Prostate gland (tissue), 2 donors: Measurements from ENCODE around the gene MFSD6. TPM values are rescaled to one million over a fixed set of nuclear protein-coding genes. Genes with fewer than 3 reads are reported as not detected.
"Not testable (repeated sequence)": the region's sequence is repeated elsewhere in the genome, so short reads cannot be mapped to it uniquely, and the experiment has no call there.

Source experiments
- DNase-seq: peaks from one replicate; pipeline ENCODE4 v3.0.0-alpha.2; 2019; ENCODE audit warnings: low spot score
- H3K27ac ChIP-seq, 2 donors: fragments of 200-600 bp; sonication (generic); 2 replicates each; pipeline ENCODE4 v1.5.1; 2017 to 2019
- H3K27me3 ChIP-seq: fragments of 200-600 bp; sonication (generic); replicated peaks from 2 replicates; pipeline ENCODE4 v1.5.1; 2019; ENCODE audit not compliant: insufficient read depth
- H3K36me3 ChIP-seq, 2 donors: fragments of 200-600 bp; sonication (generic); 1 replicate in 1 of 2; 2 replicates in 1 of 2; pipeline versions ENCODE4 v1.5.1 to v1.8.1; 2017 to 2019
- H3K4me1 ChIP-seq: fragments of 200-600 bp; sonication (generic); replicated peaks from 2 replicates; pipeline ENCODE4 v1.5.1; 2019
- H3K4me3 ChIP-seq, 2 donors: fragments of 200-600 bp; sonication (generic); 2 replicates each; pipeline ENCODE4 v1.5.1; 2017 to 2019
- H3K9me3 ChIP-seq: fragments of 200-600 bp; sonication (generic); 2 replicates; pipeline ENCODE4 v1.5.1; 2017
- POLR2A ChIP-seq: fragments of 450-650 bp; IDR thresholded peaks from one replicate; pipeline ENCODE4 v1.6.1; 2016; ENCODE audit warnings: antibody characterized with exemption, mild to moderate bottlenecking
- POLR2AphosphoS5 ChIP-seq: sonication (generic); formaldehyde crosslinking; IDR thresholded peaks from one replicate; pipeline ENCODE4 v1.6.1; 2017; ENCODE audit warnings: antibody characterized with exemption
- WGBS: methylation state at CpG from one replicate; pipeline ENCODE4 v1.1.5; 2018; 5-methylcytosine and 5-hydroxymethylcytosine counted together
- intact Hi-C: fragments of 100-400 bp; cut with DNase I; formaldehyde crosslinking; loops from one replicate; pipeline ENCODE4 v1.14.2; 2022
- total RNA-seq, 2 donors: library from RNA; depleted of rRNA; stranded (reverse); fragments of >200 nt; gene quantifications; one replicate each; pipeline ENCODE4 v1.1.0, GENCODE V29; 2016
- TF ChIP-seq, protein P1 (sequence below), 4 experiments: fragments of 200-600 bp in 2 of 4; fragments of 450-650 bp in 2 of 4; sonication (generic) in 2 of 4; IDR thresholded peaks; 1 replicate in 3 of 4; 2 replicates in 1 of 4; pipeline ENCODE4 v1.5.1; 2016 to 2019; ENCODE audit warnings: antibody characterized with exemption in 4 of 4, mild to moderate bottlenecking in 2 of 4, moderate library complexity in 2 of 4

MFSD6 gene
- total RNA-seq, 2 donors from 2014 or later: 89.1 to 114 TPM

DNA sequence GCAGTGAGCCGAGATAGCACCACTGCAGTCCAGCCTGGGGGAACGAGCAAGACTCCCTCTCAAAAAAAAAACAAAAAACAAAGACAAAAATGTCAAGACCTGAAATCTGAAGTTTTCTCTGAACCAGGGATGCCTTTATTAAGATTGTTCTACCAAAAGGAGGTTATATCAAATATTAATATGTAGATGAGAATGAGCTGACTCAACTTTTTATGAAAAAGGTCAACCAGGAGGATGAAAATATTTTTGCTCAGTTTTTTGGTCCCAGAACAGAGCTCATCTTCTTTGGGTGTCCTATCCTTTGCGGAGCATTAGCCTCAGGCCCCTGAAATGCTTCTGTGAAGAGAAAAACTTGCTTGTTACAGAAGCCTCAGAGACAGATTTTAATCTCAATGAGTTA, 82.3 kb downstream of the MFSD6 start:
- H3K27ac ChIP-seq: no peak overlapping the region

DNA sequence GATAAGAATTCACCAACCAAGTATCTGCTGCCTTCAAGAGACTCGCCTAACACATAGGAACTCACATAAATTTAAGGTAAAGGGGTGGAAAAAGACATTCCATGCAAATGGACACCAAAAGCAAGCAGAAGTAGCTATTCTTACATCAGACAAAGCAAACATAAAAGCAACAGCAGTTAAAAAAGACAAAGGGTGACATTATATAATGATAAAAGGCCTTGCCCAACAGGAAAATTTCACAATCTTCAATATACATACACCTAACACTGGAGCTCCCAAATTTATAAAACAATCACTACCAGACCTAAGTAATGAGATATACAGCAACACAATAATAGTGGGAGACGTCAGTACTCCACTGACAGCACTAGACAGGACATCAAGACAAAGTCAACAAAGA, 84.9 kb downstream of the MFSD6 start:
- no peaks in the 10 kb centered on the region for H3K9me3 ChIP-seq
- H3K36me3 ChIP-seq: no peaks in the 10 kb centered on the region
- DNase-seq: no peak
- no peaks in the 10 kb centered on the region for H3K4me1 ChIP-seq
- H3K4me3 ChIP-seq: no peak overlapping the region
- H3K27me3 ChIP-seq: no peaks in the 10 kb centered on the region
- no peak overlapping the region for H3K27ac ChIP-seq
- TF ChIP-seq POLR2AphosphoS5 (no peak), POLR2A (no peak)
- TF ChIP-seq, protein P1, sequence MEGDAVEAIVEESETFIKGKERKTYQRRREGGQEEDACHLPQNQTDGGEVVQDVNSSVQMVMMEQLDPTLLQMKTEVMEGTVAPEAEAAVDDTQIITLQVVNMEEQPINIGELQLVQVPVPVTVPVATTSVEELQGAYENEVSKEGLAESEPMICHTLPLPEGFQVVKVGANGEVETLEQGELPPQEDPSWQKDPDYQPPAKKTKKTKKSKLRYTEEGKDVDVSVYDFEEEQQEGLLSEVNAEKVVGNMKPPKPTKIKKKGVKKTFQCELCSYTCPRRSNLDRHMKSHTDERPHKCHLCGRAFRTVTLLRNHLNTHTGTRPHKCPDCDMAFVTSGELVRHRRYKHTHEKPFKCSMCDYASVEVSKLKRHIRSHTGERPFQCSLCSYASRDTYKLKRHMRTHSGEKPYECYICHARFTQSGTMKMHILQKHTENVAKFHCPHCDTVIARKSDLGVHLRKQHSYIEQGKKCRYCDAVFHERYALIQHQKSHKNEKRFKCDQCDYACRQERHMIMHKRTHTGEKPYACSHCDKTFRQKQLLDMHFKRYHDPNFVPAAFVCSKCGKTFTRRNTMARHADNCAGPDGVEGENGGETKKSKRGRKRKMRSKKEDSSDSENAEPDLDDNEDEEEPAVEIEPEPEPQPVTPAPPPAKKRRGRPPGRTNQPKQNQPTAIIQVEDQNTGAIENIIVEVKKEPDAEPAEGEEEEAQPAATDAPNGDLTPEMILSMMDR (IDR thresholded peaks at IDR 0.05): no peak
- intact Hi-C loops: no loop called here
- 82% methylated on average over 2 of the region's 2 CpGs for WGBS

More for the DNA sequence above, 82.3 kb downstream of the MFSD6 start:
- 89% methylated on average over 3 of the region's 3 CpGs for WGBS
- H3K4me1 ChIP-seq: peaks cover 4% of the 10 kb centered on the region
- no peaks in the 10 kb centered on the region for H3K27me3 ChIP-seq
- H3K4me3 ChIP-seq: no peak overlapping the region
- no peaks in the 10 kb centered on the region for H3K36me3 ChIP-seq
- DNase-seq: no peak
- intact Hi-C loops: no loop called here
- TF ChIP-seq POLR2AphosphoS5 (no peak), POLR2A (no peak)
- TF ChIP-seq, protein P1 (IDR thresholded peaks at IDR 0.05): no peak
- no peaks in the 10 kb centered on the region for H3K9me3 ChIP-seq

DNA sequence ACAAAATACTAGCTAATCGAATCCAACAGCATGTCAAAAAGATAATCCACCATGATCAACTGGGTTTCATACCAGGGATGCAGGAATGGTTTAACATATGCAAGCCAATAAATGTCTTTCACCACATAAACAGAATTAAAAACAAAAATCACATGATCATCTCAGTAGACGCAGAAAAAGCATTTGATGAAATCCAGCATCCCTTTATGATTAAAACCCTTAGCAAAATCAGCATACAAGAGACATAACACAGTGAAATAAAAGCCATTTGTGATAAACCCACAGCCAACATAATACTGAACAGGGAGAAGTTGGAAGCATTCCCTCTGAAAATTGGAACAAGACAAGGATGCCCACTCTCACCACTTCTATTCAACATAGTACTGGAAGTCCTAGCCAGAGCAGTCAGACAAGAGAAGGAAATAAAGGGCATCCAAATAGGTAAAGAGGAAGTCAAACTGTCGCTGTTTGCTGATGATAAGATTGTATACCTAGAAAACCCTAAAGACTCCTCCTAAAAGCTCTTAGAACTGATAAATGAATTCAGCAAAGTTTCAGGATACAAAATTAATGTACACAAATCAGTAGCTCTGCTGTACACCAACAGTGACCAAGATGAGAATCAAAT, 86.6 kb downstream of the MFSD6 start:
- intact Hi-C loops, H3K4me1 ChIP-seq, DNase-seq, H3K36me3 ChIP-seq, H3K4me3 ChIP-seq, H3K27ac ChIP-seq, H3K9me3 ChIP-seq, H3K27me3 ChIP-seq: not testable (repeated sequence)
- 91% methylated on average over 3 of the region's 3 CpGs for WGBS

DNA sequence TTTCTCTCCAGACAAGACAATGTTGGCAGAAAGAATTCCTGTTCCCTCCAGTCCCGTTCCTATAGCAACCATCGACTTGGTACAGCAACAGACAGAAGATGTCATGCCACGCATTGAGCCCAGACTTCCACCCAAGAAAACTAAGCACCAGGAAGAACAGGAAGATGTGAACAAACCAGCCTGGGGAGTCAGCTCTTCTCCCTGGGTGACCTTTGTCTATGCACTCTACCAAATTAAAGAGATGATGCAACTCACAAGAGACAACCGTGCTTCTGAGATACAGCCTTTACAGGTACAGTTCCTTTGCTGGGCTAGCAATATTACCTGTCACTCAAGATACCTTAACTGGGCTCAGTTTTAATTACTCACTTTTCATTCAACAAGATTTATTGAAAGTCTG, 89.3 kb downstream of the MFSD6 start:
- TF ChIP-seq, protein P1 (IDR thresholded peaks at IDR 0.05): no peak
- no peak for TF ChIP-seq POLR2A
- WGBS: 66% methylated on average over 4 of the region's 4 CpGs

DNA sequence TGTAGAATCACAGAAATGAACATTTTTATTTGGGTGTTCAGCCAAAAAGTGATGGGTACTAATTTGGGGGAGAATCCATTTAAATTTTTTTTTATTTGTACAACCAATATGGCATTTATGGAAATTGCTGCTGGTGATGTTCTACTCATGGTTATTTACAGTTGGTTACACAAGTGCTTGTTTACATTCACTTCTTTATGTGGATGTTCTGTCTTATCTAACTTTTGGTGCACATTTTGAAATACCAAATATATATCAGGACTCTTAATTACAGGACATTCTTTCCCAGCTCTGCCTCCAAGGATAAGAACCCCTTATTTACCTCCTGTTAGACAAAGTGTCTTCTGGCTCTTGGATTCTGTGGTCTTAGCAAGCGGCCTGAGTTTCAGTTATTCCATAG, 91.1 kb downstream of the MFSD6 start:
- Histone ChIP-seq H3K4me1 (no peaks in the 10 kb centered on the region), H3K36me3 (no peaks in the 10 kb centered on the region), H3K27me3 (no peaks in the 10 kb centered on the region), H3K4me3 (no peak overlapping the region), H3K9me3 (no peaks in the 10 kb centered on the region), H3K27ac (no peak overlapping the region)
- intact Hi-C loops: no loop called here
- TF ChIP-seq POLR2AphosphoS5 (no peak), POLR2A (no peak)
- TF ChIP-seq, protein P1 (IDR thresholded peaks at IDR 0.05): no peak
- 85% methylated on average over 1 of the region's 1 CpG for WGBS
- no peak for DNase-seq

More for the DNA sequence above, 89.3 kb downstream of the MFSD6 start:
- H3K27me3 ChIP-seq: no peaks in the 10 kb centered on the region
- H3K36me3 ChIP-seq: no peaks in the 10 kb centered on the region
- no peaks in the 10 kb centered on the region for H3K9me3 ChIP-seq
- no peak for DNase-seq
- no peak overlapping the region for H3K4me3 ChIP-seq
- no peaks in the 10 kb centered on the region for H3K4me1 ChIP-seq
- intact Hi-C loops: no loop called here
- H3K27ac ChIP-seq: no peak overlapping the region
